ENCODE measurements around the gene KNSTRN. TPM values are rescaled to one million over a fixed set of nuclear protein-coding genes. Genes with fewer than 3 reads are reported as not detected.

Gene KNSTRN
- total RNA-seq, 1 experiment from 2014 or later = 115 TPM

- Histone ChIP-seq H3K36me3 (ENCODE audit: low read depth, low read length) (no peaks in the 10 kb centered on the region), H3K4me1 (ENCODE audit: insufficient read depth, low read length) (peaks cover 47% of the 10 kb centered on the region), H3K4me3 (ENCODE audit: low read length) (no peak overlapping the region), H3K27ac (ENCODE audit: low read length) (peak overlapping the region; percentile 51), H3K27me3 (ENCODE audit: low read length) (no peaks in the 10 kb centered on the region), H3F3A (ENCODE audit: low read length, unreplicated experiment) (no peaks in the 10 kb centered on the region), H3K9ac (ENCODE audit: low read length) (no peak overlapping the region), H3K9me3 (ENCODE audit: low read length) (no peaks in the 10 kb centered on the region), H3K9me2 (replicated peaks; ENCODE audit: low read length) (no peaks in the 10 kb centered on the region), H4K20me1 (ENCODE audit: low read length) (no peaks in the 10 kb centered on the region), H3K4me2 (ENCODE audit: low read length) (peak overlapping the region; percentile 37), H3K79me2 (ENCODE audit: low read length) (no peaks in the 10 kb centered on the region), H2AFZ (ENCODE audit: low read length) (no peak overlapping the region; the same call in 1 of the 2 replicates)
- CTCF ChIA-PET = no interaction called here
- no peak for TF ChIP-seq EZH2phosphoT487 (IDR thresholded peaks at IDR 0.05; ENCODE audit: borderline replicate concordance, low read length)
- TF ChIP-seq, protein P1, sequence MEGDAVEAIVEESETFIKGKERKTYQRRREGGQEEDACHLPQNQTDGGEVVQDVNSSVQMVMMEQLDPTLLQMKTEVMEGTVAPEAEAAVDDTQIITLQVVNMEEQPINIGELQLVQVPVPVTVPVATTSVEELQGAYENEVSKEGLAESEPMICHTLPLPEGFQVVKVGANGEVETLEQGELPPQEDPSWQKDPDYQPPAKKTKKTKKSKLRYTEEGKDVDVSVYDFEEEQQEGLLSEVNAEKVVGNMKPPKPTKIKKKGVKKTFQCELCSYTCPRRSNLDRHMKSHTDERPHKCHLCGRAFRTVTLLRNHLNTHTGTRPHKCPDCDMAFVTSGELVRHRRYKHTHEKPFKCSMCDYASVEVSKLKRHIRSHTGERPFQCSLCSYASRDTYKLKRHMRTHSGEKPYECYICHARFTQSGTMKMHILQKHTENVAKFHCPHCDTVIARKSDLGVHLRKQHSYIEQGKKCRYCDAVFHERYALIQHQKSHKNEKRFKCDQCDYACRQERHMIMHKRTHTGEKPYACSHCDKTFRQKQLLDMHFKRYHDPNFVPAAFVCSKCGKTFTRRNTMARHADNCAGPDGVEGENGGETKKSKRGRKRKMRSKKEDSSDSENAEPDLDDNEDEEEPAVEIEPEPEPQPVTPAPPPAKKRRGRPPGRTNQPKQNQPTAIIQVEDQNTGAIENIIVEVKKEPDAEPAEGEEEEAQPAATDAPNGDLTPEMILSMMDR (conservative IDR thresholded peaks at IDR 0.05; ENCODE audit: low read depth, low read length) = no peak
- TF ChIP-seq EZH2 (IDR thresholded peaks at IDR 0.05; ENCODE audit: low read length, unreplicated experiment) = no peak
- no peak for DNase-seq
- no TSS peak for BruUV-seq (replicated peaks)
- no peak for ATAC-seq
- POLR2A ChIA-PET (ENCODE audit: unreplicated experiment) = interaction anchor here (0.6 kb wide), 2 partner anchors 22 to 29 kb away, joined by 3 to 4 read pairs; no protein-coding TSS in a partner anchor
- intact Hi-C loops (cut with micrococcal nuclease) = loop anchor here (10.0 kb wide), 1 partner anchor 156 kb away; no protein-coding TSS in a partner anchor
Measured at GRCh38 chr15:40348474-40348870, 34.0 kb upstream of the KNSTRN start.

- Histone ChIP-seq H3K79me2 (ENCODE audit: low read length) (no peaks in the 10 kb centered on the region), H3K4me1 (ENCODE audit: insufficient read depth, low read length) (peaks cover 40% of the 10 kb centered on the region), H3K4me2 (ENCODE audit: low read length) (no peak overlapping the region), H3K9me2 (replicated peaks; ENCODE audit: low read length) (no peaks in the 10 kb centered on the region), H3K36me3 (ENCODE audit: low read depth, low read length) (no peaks in the 10 kb centered on the region), H3K27me3 (ENCODE audit: low read length) (no peaks in the 10 kb centered on the region), H2AFZ (ENCODE audit: low read length) (no peak overlapping the region), H3F3A (ENCODE audit: low read length, unreplicated experiment) (no peaks in the 10 kb centered on the region), H3K27ac (ENCODE audit: low read length) (no peak overlapping the region), H3K4me3 (ENCODE audit: low read length) (no peak overlapping the region), H3K9me3 (ENCODE audit: low read length) (no peaks in the 10 kb centered on the region), H3K9ac (ENCODE audit: low read length) (no peak overlapping the region), H4K20me1 (ENCODE audit: low read length) (no peaks in the 10 kb centered on the region)
- TF ChIP-seq, protein P1 (conservative IDR thresholded peaks at IDR 0.05; ENCODE audit: low read depth, low read length) = no peak
- no peak for TF ChIP-seq EZH2phosphoT487 (IDR thresholded peaks at IDR 0.05; ENCODE audit: borderline replicate concordance, low read length)
- ChIA-PET POLR2A (ENCODE audit: unreplicated experiment) (no interaction called here), CTCF (no interaction called here)
- BruUV-seq (replicated peaks) = no TSS peak
- intact Hi-C loops (cut with micrococcal nuclease) = loop anchor here (10.0 kb wide), 1 partner anchor 156 kb away; no protein-coding TSS in a partner anchor
- no peak for DNase-seq
- ATAC-seq = no peak
Measured at GRCh38 chr15:40349163-40349562, 33.4 kb upstream of the KNSTRN start.

DNA sequence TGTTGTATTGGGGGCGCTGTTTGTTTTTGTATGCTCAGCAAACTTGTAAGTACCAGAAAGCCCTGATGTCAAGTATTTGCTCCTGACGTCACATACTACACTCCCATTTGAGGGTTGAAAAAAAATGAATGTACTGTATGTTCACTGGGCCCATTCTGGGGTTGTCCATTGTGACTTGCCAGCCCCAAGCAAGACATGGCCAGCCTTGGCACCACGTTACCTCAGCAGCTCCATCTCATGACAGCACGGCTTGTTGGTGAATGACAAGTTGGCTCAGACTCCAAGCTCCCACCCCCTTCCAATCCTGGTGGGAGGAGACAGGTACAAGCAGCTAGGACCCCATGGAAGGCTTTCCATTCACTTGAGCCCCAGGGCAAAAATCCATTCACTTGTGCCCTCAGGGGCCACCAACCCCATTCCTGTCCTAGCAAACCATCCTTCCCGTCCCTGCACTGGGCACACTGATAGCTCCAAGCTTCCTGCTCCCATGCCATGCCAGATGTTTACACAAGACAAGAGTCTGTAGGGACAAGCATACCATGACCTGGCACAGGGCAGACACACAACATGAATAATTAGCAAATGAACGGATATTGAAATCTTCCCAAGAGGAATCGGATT lies 30.1 kb upstream of the KNSTRN start:
- TF ChIP-seq EZH2 (IDR thresholded peaks at IDR 0.05; ENCODE audit: low read length, unreplicated experiment) (no peak), EZH2phosphoT487 (IDR thresholded peaks at IDR 0.05; ENCODE audit: borderline replicate concordance, low read length) (no peak)
- TF ChIP-seq, protein P1 (conservative IDR thresholded peaks at IDR 0.05; ENCODE audit: low read depth, low read length) = no peak
- ChIA-PET POLR2A (ENCODE audit: unreplicated experiment) (no interaction called here), CTCF (no interaction called here)
- Histone ChIP-seq H3F3A (ENCODE audit: low read length, unreplicated experiment) (no peaks in the 10 kb centered on the region), H3K4me1 (ENCODE audit: insufficient read depth, low read length) (peaks cover 14% of the 10 kb centered on the region), H4K20me1 (ENCODE audit: low read length) (no peaks in the 10 kb centered on the region), H3K4me3 (ENCODE audit: low read length) (no peak overlapping the region), H2AFZ (ENCODE audit: low read length) (no peak overlapping the region), H3K27ac (ENCODE audit: low read length) (no peak overlapping the region), H3K9me3 (ENCODE audit: low read length) (no peaks in the 10 kb centered on the region), H3K36me3 (ENCODE audit: low read depth, low read length) (no peaks in the 10 kb centered on the region), H3K4me2 (ENCODE audit: low read length) (no peak overlapping the region), H3K27me3 (ENCODE audit: low read length) (no peaks in the 10 kb centered on the region), H3K79me2 (ENCODE audit: low read length) (no peaks in the 10 kb centered on the region), H3K9me2 (replicated peaks; ENCODE audit: low read length) (no peaks in the 10 kb centered on the region), H3K9ac (ENCODE audit: low read length) (no peak overlapping the region)
- ATAC-seq (no peak), DNase-seq (no peak)
- no TSS peak for BruUV-seq (replicated peaks)
- intact Hi-C loops (cut with micrococcal nuclease) = no loop called here

Data from PC-3 (cell line).